HepG2 (cell line): ENCODE data around the gene TMTC2. TPM values are rescaled to one million over a fixed set of nuclear protein-coding genes. Genes with fewer than 3 reads are reported as not detected.

ENCODE experiments used
- ATAC-seq: fragments of 200-7000 bp; cut with Tn5 transposase; 3 replicates; pipeline ENCODE4 v1.9.1; 2020; ENCODE audit warnings: mild to moderate bottlenecking, moderate library complexity
- BruUV-seq: library from RNA; stranded (reverse); fragments of 400-500 nt; replicated peaks from 2 replicates; lab custom pipeline; 2021; lab: Mats Ljungman, UMichigan
- CTCF ChIA-PET: fragments of 300-600 bp; formaldehyde crosslinking; extraction: SDS; loops from one replicate; lab custom pipeline; 2021; ENCODE audit warnings: low total read pairs, inconsistent platforms, low intra/inter-chr PET ratio; lab: Yijun Ruan, JAX
- POLR2A ChIA-PET: fragments of 350-600 bp; sonication (Branson Sonifier 250); formaldehyde crosslinking; loops from one replicate; lab custom pipeline; 2020; ENCODE audit warnings: antibody characterized with exemption, inconsistent platforms; lab: Yijun Ruan, JAX
- DNase-seq: peaks from one replicate; pipeline ENCODE4 v3.0.0-alpha.2; 2015; ENCODE audit warnings: low spot score
- FAIRE-seq: peaks from 3 replicates; lab custom pipeline; 2011; peaks lifted over from hg19 to GRCh38; lab: Jason Lieb, UNC
- H2AFZ ChIP-seq: one replicate; pipeline ENCODE4 v1.6.1; 2011; ENCODE audit warnings: low read length, inconsistent platforms
- H3K27ac ChIP-seq: fragments of 300-600 bp; 3 replicates; pipeline ENCODE4 v1.8.0; 2011; ENCODE audit warnings: mixed run types, mild to moderate bottlenecking, mixed read lengths, low read length, inconsistent platforms; ENCODE audit not compliant: insufficient read depth; ENCODE audit errors: extremely low read length
- H3K27me3 ChIP-seq, 2 experiments: fragments of 200-600 bp in 1 of 2; 2 replicates in 1 of 2; 3 replicates in 1 of 2; pipeline versions ENCODE4 v1.6.0 to v1.8.0; 2011; ENCODE audit warnings: low read length in 2 of 2, mild to moderate bottlenecking in 2 of 2, moderate library complexity in 2 of 2, inconsistent platforms in 1 of 2; ENCODE audit not compliant: insufficient read depth in 2 of 2, control insufficient read depth in 1 of 2
- H3K36me3 ChIP-seq, 2 experiments: fragments of 200-600 bp in 1 of 2; replicated peaks in 1 of 2; 2 replicates in 1 of 2; 3 replicates in 1 of 2; pipeline versions ENCODE4 v1.5.1 to v1.8.0; 2011; ENCODE audit warnings: low read length in 2 of 2, inconsistent platforms in 1 of 2; ENCODE audit not compliant: insufficient read depth in 2 of 2, control insufficient read depth in 1 of 2
- H3K4me1 ChIP-seq: 2 replicates; pipeline ENCODE4 v1.5.1; 2012; ENCODE audit warnings: low read length, inconsistent platforms; ENCODE audit not compliant: insufficient read depth
- H3K4me2 ChIP-seq: 2 replicates; pipeline ENCODE4 v1.6.0; 2011; ENCODE audit warnings: low read depth, low read length, inconsistent platforms
- H3K4me3 ChIP-seq, 3 experiments: fragments of 200-600 bp in 1 of 3; sonication (generic), shearing (Covaris generic) in 1 of 3; replicated peaks in 1 of 3; 2 replicates each; pipeline ENCODE4 v1.5.1; 2011 to 2016; ENCODE audit warnings: low read length in 3 of 3, inconsistent platforms in 2 of 3, low read depth in 2 of 3, mild to moderate bottlenecking in 2 of 3, control low read depth in 1 of 3, mixed read lengths in 1 of 3; ENCODE audit not compliant: insufficient read depth in 1 of 3
- H3K79me2 ChIP-seq: one replicate; pipeline ENCODE4 v1.6.1; 2011; ENCODE audit warnings: low read length, inconsistent platforms; ENCODE audit not compliant: insufficient read depth
- H3K9ac ChIP-seq: 2 replicates; pipeline ENCODE4 v1.6.0; 2011; ENCODE audit warnings: mild to moderate bottlenecking, low read depth, low read length, inconsistent platforms; ENCODE audit not compliant: insufficient read depth
- H3K9me3 ChIP-seq: 2 replicates; pipeline ENCODE4 v1.5.1; 2012; ENCODE audit warnings: mild to moderate bottlenecking, low read length
- H4K20me1 ChIP-seq: 2 replicates; pipeline ENCODE4 v1.6.0; 2011; ENCODE audit warnings: inconsistent platforms, mild to moderate bottlenecking, low read length, moderate library complexity; ENCODE audit not compliant: insufficient read depth
- MAF1 ChIP-seq: sonication (generic); formaldehyde crosslinking; IDR thresholded peaks from 2 replicates; pipeline ENCODE4 v1.5.0; 2020; ENCODE audit warnings: missing genetic modification reagents, borderline replicate concordance
- MAFK ChIP-seq, 2 experiments: IDR thresholded peaks in 1 of 2; conservative IDR thresholded peaks in 1 of 2; 2 replicates each; pipeline ENCODE4 v1.6.1; 2011; ENCODE audit warnings: improper control_type of control experiment in 2 of 2, low read length in 2 of 2
- ONECUT2 ChIP-seq: sonication (generic); formaldehyde crosslinking; IDR thresholded peaks from 2 replicates; pipeline ENCODE4 v1.4.0; 2020; ENCODE audit warnings: missing genetic modification reagents
- ZFP41 ChIP-seq: sonication (generic); formaldehyde crosslinking; IDR thresholded peaks from 2 replicates; pipeline ENCODE4 v1.4.0; 2020; ENCODE audit warnings: mild to moderate bottlenecking, missing genetic modification reagents, borderline replicate concordance
- ZMAT3 ChIP-seq: sonication (generic); formaldehyde crosslinking; conservative IDR thresholded peaks from 2 replicates; pipeline ENCODE4 v1.7.0; 2021; ENCODE audit warnings: missing genetic modification reagents
- WGBS: methylation state at CpG from one replicate; pipeline ENCODE4 v1.1.6; 2017; ENCODE audit warnings: low lambda C conversion rate; 5-methylcytosine and 5-hydroxymethylcytosine counted together
- in situ Hi-C: cut with HindIII; loops from 2 replicates; pipeline ENCODE4 v1.10.0; 2017; ENCODE audit warnings: low pct_unique_long_range_greater_than_20kb; ENCODE audit not compliant: extremely low pct_ligation_motif_present
- intact Hi-C: fragments of 100-400 bp; cut with micrococcal nuclease; formaldehyde crosslinking; loops from one replicate; pipeline ENCODE4 v1.10.0; 2022; ENCODE audit not compliant: unreplicated experiment
- polyA plus RNA-seq, 8 experiments: library from polyadenylated mRNA; depleted of rRNA in 3 of 8; stranded (reverse) in 7 of 8; unstranded in 1 of 8; fragments of >200 nt; fragmentation: Illumina TruSeq in 4 of 8; extraction: Trizol in 4 of 8; gene quantifications; 2 replicates each; pipeline versions ENCODE4 v1.2.1 to v1.2.3, GENCODE V29; 2011 to 2016; ENCODE audit warnings: low read depth in 4 of 8, missing spikeins in 1 of 8, mixed read lengths in 1 of 8; ENCODE audit not compliant: insufficient read depth in 1 of 8
- total RNA-seq, 5 experiments: library from RNA; depleted of rRNA; stranded (reverse); fragments of >200 nt; fragmentation: Illumina TruSeq; extraction: Trizol; gene quantifications; 2 replicates each; pipeline ENCODE4 v1.2.3, GENCODE V29; 2016; ENCODE audit warnings: low read depth in 1 of 5
- TF ChIP-seq, protein P1 (sequence below): sonication (generic); formaldehyde crosslinking; IDR thresholded peaks from 2 replicates; pipeline ENCODE4 v1.8.1; 2022; ENCODE audit warnings: low read depth, mild to moderate bottlenecking, missing genetic modification reagents

TMTC2 gene
- total and polyA plus RNA-seq, 2 of the 13 experiments (the other 11 are each of a cell fraction or from before 2014, with no cell fraction given): 0.55 to 0.63 TPM

GRCh38 chr12:83074358-83074894 lies 387.7 kb downstream of the TMTC2 start (continued):
- TF ChIP-seq, protein P1, sequence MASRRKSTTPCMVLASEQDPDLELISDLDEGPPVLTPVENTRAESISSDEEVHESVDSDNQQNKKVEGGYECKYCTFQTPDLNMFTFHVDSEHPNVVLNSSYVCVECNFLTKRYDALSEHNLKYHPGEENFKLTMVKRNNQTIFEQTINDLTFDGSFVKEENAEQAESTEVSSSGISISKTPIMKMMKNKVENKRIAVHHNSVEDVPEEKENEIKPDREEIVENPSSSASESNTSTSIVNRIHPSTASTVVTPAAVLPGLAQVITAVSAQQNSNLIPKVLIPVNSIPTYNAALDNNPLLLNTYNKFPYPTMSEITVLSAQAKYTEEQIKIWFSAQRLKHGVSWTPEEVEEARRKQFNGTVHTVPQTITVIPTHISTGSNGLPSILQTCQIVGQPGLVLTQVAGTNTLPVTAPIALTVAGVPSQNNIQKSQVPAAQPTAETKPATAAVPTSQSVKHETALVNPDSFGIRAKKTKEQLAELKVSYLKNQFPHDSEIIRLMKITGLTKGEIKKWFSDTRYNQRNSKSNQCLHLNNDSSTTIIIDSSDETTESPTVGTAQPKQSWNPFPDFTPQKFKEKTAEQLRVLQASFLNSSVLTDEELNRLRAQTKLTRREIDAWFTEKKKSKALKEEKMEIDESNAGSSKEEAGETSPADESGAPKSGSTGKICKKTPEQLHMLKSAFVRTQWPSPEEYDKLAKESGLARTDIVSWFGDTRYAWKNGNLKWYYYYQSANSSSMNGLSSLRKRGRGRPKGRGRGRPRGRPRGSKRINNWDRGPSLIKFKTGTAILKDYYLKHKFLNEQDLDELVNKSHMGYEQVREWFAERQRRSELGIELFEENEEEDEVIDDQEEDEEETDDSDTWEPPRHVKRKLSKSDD: no peak
- TF ChIP-seq ZMAT3 (CRISPR knock-in tag) (no peak), ONECUT2 (no peak), ZFP41 (no peak)

GRCh38 chr12:83075471-83075870 lies 388.8 kb downstream of the TMTC2 start:
- no peak overlapping the region for H3K4me2 ChIP-seq
- no peak overlapping the region for H2AFZ ChIP-seq
- FAIRE-seq (no peak), ATAC-seq (no peak), DNase-seq (no peak)
- in situ Hi-C loops (no loop called here), intact Hi-C loops (no loop called here)
- H4K20me1 ChIP-seq: no peaks in the 10 kb centered on the region
- ChIA-PET POLR2A (no interaction called here), CTCF (no interaction called here)
- BruUV-seq: no TSS peak
- H3K27me3 ChIP-seq: no peaks in the 10 kb centered on the region
- no peak overlapping the region for H3K27ac ChIP-seq
- TF ChIP-seq MAFK (conservative IDR thresholded peaks at IDR 0.05 in 1 of 2, IDR thresholded peaks at IDR 0.05 in 1 of 2; ENCODE audit: low read length in 2 of 2): peak in 1 of 2 experiments; percentile 57; a peak in 2 of 4 replicates
- TF ChIP-seq MAF1 (CRISPR knock-in tag): no peak
- H3K4me1 ChIP-seq: no peaks in the 10 kb centered on the region
- no peak overlapping the region for H3K4me3 ChIP-seq
- no peak overlapping the region for H3K9ac ChIP-seq
- no peaks in the 10 kb centered on the region for H3K79me2 ChIP-seq
- 0% methylated on average over 1 of the region's 1 CpG for WGBS
- peaks cover 7% of the 10 kb centered on the region; the same call in 1 of the 2 replicates for H3K9me3 ChIP-seq
- no peaks in the 10 kb centered on the region for H3K36me3 ChIP-seq
